Fibroblast of lung (primary cell): ENCODE data around the gene HOXC5. TPM values are rescaled to one million over a fixed set of nuclear protein-coding genes. Genes with fewer than 3 reads are reported as not detected.
A peak's percentile ranks its signal among the peaks of the same experiment; 100 is the strongest.

ENCODE experiments used
- DNase-seq, 2 donors: peaks; one replicate each; pipeline versions ENCODE4 v3.0.0 to v3.0.0-alpha.2; 2010; ENCODE audit warnings: low read depth in 2 of 2
- H2AFZ ChIP-seq: 2 replicates; pipeline ENCODE4 v1.5.1; 2012; ENCODE audit warnings: low read length, control low read depth, inconsistent platforms
- H3K27ac ChIP-seq: 2 replicates; pipeline ENCODE4 v1.5.1; 2011; ENCODE audit warnings: low read length, control low read depth; ENCODE audit not compliant: insufficient read depth
- H3K27me3 ChIP-seq: 2 replicates; pipeline ENCODE4 v1.5.1; 2011; ENCODE audit warnings: mild to moderate bottlenecking, low read length; ENCODE audit not compliant: control insufficient read depth, insufficient read depth
- H3K36me3 ChIP-seq: 2 replicates; pipeline ENCODE4 v1.5.1; 2011; ENCODE audit warnings: low read length; ENCODE audit not compliant: control insufficient read depth, insufficient read depth
- H3K4me1 ChIP-seq: 2 replicates; pipeline ENCODE4 v1.5.1; 2011; ENCODE audit warnings: low read length; ENCODE audit not compliant: control insufficient read depth, insufficient read depth; ENCODE audit errors: extremely low read depth
- H3K4me2 ChIP-seq: 2 replicates; pipeline ENCODE4 v1.5.1; 2011; ENCODE audit warnings: low read length, control low read depth; ENCODE audit not compliant: insufficient read depth; ENCODE audit errors: extremely low read depth
- H3K4me3 ChIP-seq, 4 experiments: fragments of 200-600 bp in 1 of 4; sonication (generic) in 1 of 4; replicated peaks in 1 of 4; 2 replicates each; pipeline ENCODE4 v1.5.1; 2011 to 2016; ENCODE audit warnings: low read length in 4 of 4, low read depth in 3 of 4, mild to moderate bottlenecking in 3 of 4, control low read depth in 2 of 4, inconsistent platforms in 1 of 4, mixed read lengths in 1 of 4; ENCODE audit not compliant: insufficient read depth in 1 of 4; ENCODE audit errors: control extremely low read depth in 1 of 4
- H3K79me2 ChIP-seq: 2 replicates; pipeline ENCODE4 v1.5.1; 2012; ENCODE audit warnings: mild to moderate bottlenecking, low read length, inconsistent platforms; ENCODE audit not compliant: control insufficient read depth, insufficient read depth
- H3K9ac ChIP-seq: 2 replicates; pipeline ENCODE4 v1.5.1; 2011; ENCODE audit warnings: mild to moderate bottlenecking, low read length, control low read depth; ENCODE audit not compliant: insufficient read depth
- H3K9me3 ChIP-seq: 2 replicates; pipeline ENCODE4 v1.5.1; 2012; ENCODE audit warnings: low read depth, low read length; ENCODE audit not compliant: control insufficient read depth, insufficient read depth
- H4K20me1 ChIP-seq: 2 replicates; pipeline ENCODE4 v1.5.1; 2011; ENCODE audit warnings: low read length; ENCODE audit not compliant: control insufficient read depth, insufficient read depth; ENCODE audit errors: extremely low read depth
- EZH2 ChIP-seq: IDR thresholded peaks from 2 replicates; pipeline ENCODE4 v1.5.1; 2012; ENCODE audit warnings: low read length, control low read depth, mild to moderate bottlenecking; ENCODE audit errors: missing control alignments
- polyA plus RNA-seq, 2 donors: library from polyadenylated mRNA; depleted of rRNA in 1 of 2; stranded (reverse) in 1 of 2; unstranded in 1 of 2; fragments of >200 nt; gene quantifications; 2 replicates each; pipeline ENCODE4 v1.2.1, GENCODE V29; 2011 to 2012; ENCODE audit warnings: missing spikeins in 1 of 2
- total RNA-seq: library from RNA; depleted of rRNA; stranded (reverse); fragments of >200 nt; gene quantifications from 2 replicates; pipeline ENCODE4 v1.2.1, GENCODE V29; 2014
- TF ChIP-seq, protein P1 (sequence below), 2 donors: IDR thresholded peaks in 1 of 2; conservative IDR thresholded peaks in 1 of 2; 1 replicate in 1 of 2; 2 replicates in 1 of 2; pipeline ENCODE4 v1.5.1; 2011 to 2012; ENCODE audit warnings: low read length in 2 of 2, control low read depth in 1 of 2, inconsistent platforms in 1 of 2, low read depth in 1 of 2, mild to moderate bottlenecking in 1 of 2

The HOXC5 gene
- total and polyA plus RNA-seq, 2 donors (not counting 1 experiment from before 2014, with no cell fraction given): under 0.01 to 0.07 TPM

DNA sequence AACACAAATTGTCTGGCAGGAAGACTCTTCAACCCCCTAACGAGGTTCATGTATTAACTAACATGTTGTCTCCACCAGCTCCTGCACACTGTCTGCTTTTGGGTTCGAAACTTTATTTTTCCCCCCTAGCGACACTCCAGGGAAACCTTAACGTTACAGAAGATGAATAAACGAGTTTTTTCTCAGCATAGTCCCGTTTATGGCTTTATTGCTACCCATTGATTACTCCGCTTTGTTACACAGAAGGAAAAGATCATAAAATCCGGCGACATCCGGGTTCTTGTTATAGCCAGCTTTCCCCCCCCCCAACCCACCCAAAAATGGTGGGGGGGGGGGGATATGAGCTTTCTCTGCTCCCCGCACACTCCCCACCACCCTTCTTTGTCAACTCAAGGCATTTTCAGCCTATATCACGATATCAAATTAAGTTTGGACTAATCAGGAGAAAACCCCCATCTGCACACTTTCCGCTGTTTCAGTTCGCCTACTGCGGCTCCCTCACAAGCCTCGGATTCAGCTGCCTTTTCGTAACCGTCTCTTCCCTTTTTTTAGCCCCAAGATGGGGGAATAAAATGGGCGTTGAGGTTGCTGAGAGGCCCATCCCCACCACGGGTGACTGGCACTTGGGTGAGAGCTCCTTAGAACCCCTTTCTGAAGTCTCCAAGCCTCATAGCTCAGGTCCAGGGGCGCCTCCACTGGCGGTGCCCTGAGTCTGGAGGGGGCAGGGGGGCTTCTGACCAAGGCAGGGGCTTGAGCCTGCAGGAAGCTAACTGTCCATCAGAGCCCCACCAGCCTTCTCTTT is 6.0 kb upstream of the HOXC5 start:
- Histone ChIP-seq H3K36me3 (no peaks in the 10 kb centered on the region), H3K27me3 (peaks cover 57% of the 10 kb centered on the region), H2AFZ (no peak overlapping the region), H3K27ac (no peak overlapping the region), H3K4me1 (no peaks in the 10 kb centered on the region), H4K20me1 (no peaks in the 10 kb centered on the region), H3K4me2 (no peak overlapping the region), H3K9ac (no peak overlapping the region), H3K9me3 (no peaks in the 10 kb centered on the region), H3K79me2 (no peaks in the 10 kb centered on the region), H3K4me3 (no peak overlapping the region)
- no peak for DNase-seq
- peak; percentile 9 for TF ChIP-seq EZH2
- TF ChIP-seq, protein P1, sequence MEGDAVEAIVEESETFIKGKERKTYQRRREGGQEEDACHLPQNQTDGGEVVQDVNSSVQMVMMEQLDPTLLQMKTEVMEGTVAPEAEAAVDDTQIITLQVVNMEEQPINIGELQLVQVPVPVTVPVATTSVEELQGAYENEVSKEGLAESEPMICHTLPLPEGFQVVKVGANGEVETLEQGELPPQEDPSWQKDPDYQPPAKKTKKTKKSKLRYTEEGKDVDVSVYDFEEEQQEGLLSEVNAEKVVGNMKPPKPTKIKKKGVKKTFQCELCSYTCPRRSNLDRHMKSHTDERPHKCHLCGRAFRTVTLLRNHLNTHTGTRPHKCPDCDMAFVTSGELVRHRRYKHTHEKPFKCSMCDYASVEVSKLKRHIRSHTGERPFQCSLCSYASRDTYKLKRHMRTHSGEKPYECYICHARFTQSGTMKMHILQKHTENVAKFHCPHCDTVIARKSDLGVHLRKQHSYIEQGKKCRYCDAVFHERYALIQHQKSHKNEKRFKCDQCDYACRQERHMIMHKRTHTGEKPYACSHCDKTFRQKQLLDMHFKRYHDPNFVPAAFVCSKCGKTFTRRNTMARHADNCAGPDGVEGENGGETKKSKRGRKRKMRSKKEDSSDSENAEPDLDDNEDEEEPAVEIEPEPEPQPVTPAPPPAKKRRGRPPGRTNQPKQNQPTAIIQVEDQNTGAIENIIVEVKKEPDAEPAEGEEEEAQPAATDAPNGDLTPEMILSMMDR (conservative IDR thresholded peaks at IDR 0.05 in 1 of 2, IDR thresholded peaks at IDR 0.05 in 1 of 2; ENCODE audit: low read depth in 1 of 2, low read length in 2 of 2): no peak

DNA sequence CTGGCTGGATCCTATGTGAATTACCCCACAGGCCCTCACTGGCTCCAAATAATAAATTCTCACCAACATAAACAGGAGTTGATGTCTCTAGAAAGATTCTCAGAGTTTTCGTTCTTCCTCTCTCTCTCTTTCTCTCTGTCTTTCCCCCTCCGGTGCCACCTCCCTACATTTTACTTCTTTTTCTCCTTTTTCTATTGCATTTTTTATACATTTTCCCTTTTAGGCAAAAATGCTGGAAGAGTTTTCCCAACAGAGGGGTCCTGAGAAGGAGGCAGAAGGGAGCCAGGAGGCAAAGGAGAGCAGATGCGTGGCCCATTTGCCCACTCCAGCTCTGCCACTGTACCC is 5.4 kb upstream of the HOXC5 start:
- H3K4me2 ChIP-seq: no peak overlapping the region
- H3K36me3 ChIP-seq: no peaks in the 10 kb centered on the region
- H3K27me3 ChIP-seq: peaks cover 62% of the 10 kb centered on the region
- no peak for TF ChIP-seq EZH2
- TF ChIP-seq, protein P1 (conservative IDR thresholded peaks at IDR 0.05 in 1 of 2, IDR thresholded peaks at IDR 0.05 in 1 of 2; ENCODE audit: low read depth in 1 of 2, low read length in 2 of 2): no peak
- no peak overlapping the region for H2AFZ ChIP-seq
- H3K79me2 ChIP-seq: no peaks in the 10 kb centered on the region
- no peak overlapping the region for H3K4me3 ChIP-seq
- no peak overlapping the region for H3K9ac ChIP-seq
- H3K27ac ChIP-seq: no peak overlapping the region
- DNase-seq: no peak
- H3K4me1 ChIP-seq: no peaks in the 10 kb centered on the region
- no peaks in the 10 kb centered on the region for H3K9me3 ChIP-seq
- H4K20me1 ChIP-seq: no peaks in the 10 kb centered on the region

DNA sequence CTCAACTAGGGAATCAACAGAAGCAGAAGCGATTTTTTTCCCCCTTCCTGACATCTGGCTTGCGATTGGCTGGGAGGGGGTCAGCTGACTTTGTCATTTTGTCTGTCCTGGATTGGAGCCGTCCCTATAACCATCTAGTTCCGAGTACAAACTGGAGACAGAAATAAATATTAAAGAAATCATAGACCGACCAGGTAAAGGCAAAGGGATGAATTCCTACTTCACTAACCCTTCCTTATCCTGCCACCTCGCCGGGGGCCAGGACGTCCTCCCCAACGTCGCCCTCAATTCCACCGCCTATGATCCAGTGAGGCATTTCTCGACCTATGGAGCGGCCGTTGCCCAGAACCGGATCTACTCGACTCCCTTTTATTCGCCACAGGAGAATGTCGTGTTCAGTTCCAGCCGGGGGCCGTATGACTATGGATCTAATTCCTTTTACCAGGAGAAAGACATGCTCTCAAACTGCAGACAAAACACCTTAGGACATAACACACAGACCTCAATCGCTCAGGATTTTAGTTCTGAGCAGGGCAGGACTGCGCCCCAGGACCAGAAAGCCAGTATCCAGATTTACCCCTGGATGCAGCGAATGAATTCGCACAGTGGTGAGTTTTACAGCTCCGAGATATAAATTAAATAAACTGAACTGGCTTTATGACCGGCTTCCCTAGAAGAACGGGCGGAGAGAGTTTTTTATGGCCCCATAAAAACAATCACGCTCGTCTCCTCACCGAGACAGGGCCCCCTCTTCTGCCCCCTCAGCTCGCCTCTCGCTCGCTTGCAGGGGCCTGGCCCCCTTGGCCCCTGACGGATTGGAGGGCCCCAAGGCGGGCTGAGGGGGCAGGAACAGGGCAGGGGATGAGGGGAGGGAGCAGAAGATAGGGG is 4.3 kb upstream of the HOXC5 start, which contains the start of gene HOXC6:
HOXC6 (plus strand) TSS at position 127 of the 888 bp plus-strand sequence; CDS start at position 209, 82 bp downstream.
- peak within 1 kb of the TSS; percentile 31 for H2AFZ ChIP-seq
- H3K4me3 ChIP-seq: peak within 1 kb of the TSS; percentile 34 to 51 (median 42)
- no peaks in the 10 kb centered on the region for H3K9me3 ChIP-seq
- H3K4me1 ChIP-seq: peaks cover 2% of the 10 kb centered on the region
- H3K27ac ChIP-seq: peak within 1 kb of the TSS; percentile 16
- no peaks in the 10 kb centered on the region for H3K36me3 ChIP-seq
- H3K9ac ChIP-seq: peak within 1 kb of the TSS; percentile 16
- no peaks in the 10 kb centered on the region for H3K79me2 ChIP-seq
- H3K27me3 ChIP-seq: peaks cover 53% of the 10 kb centered on the region
- TF ChIP-seq EZH2: peak; percentile 44
- TF ChIP-seq, protein P1 (conservative IDR thresholded peaks at IDR 0.05 in 1 of 2, IDR thresholded peaks at IDR 0.05 in 1 of 2; ENCODE audit: low read depth in 1 of 2, low read length in 2 of 2): no peak
- H3K4me2 ChIP-seq: peak within 1 kb of the TSS; percentile 66
- no peaks in the 10 kb centered on the region for H4K20me1 ChIP-seq
- peak in 1 of 2 donors; percentile 24 for DNase-seq
